Body of pancreas (tissue), 4 donors: ENCODE results near the gene APLP1. TPM values are rescaled to one million over a fixed set of nuclear protein-coding genes. Genes with fewer than 3 reads are reported as not detected.

ENCODE experiments used
- ATAC-seq: fragments of 150-250 bp; one replicate; pipeline ENCODE4 v1.9.1; 2016
- DNase-seq, 4 donors: peaks; one replicate each; pipeline ENCODE4 v3.0.0-alpha.2; 2019
- H3K27ac ChIP-seq, 4 donors: fragments of 200-600 bp; sonication (generic); 1 replicate in 3 of 4; 2 replicates in 1 of 4; pipeline versions ENCODE4 v1.5.1 to v1.6.1; 2016 to 2019; ENCODE audit warnings: mild to moderate bottlenecking in 1 of 4, mixed read lengths in 1 of 4, moderate library complexity in 1 of 4
- H3K27me3 ChIP-seq, 2 donors: fragments of 200-600 bp; sonication (generic); one replicate each; pipeline ENCODE4 v1.6.0; 2016; ENCODE audit warnings: mild to moderate bottlenecking in 1 of 2
- H3K36me3 ChIP-seq, 2 donors: fragments of 200-600 bp; sonication (generic); replicated peaks in 1 of 2; 2 replicates each; pipeline ENCODE4 v1.5.1; 2016; ENCODE audit warnings: low read depth in 2 of 2; ENCODE audit not compliant: insufficient read depth in 1 of 2
- H3K4me1 ChIP-seq: fragments of 200-600 bp; sonication (generic); one replicate; pipeline ENCODE4 v1.6.0; 2016
- H3K4me3 ChIP-seq, 2 donors: fragments of 200-600 bp; sonication (generic); 1 replicate in 1 of 2; 2 replicates in 1 of 2; pipeline ENCODE4 v1.5.1; 2016 to 2019
- H3K9me3 ChIP-seq, 3 donors: fragments of 200-600 bp; sonication (generic); 1 replicate in 2 of 3; 2 replicates in 1 of 3; pipeline ENCODE4 v1.5.1; 2016
- POLR2A ChIP-seq, 3 donors: fragments of 450-650 bp; IDR thresholded peaks; one replicate each; pipeline ENCODE4 v1.6.1; 2016; ENCODE audit warnings: antibody characterized with exemption in 3 of 3, mild to moderate bottlenecking in 2 of 3
- whole genome bisulfite sequencing, 2 donors: methylation state at CpG; one replicate each; pipeline ENCODE4 v1.1.5; 2017; 5-methylcytosine and 5-hydroxymethylcytosine counted together
- intact Hi-C: fragments of 100-400 bp; cut with DNase I; formaldehyde crosslinking; loops from one replicate; pipeline ENCODE4 v1.15.1; 2023
- total RNA-seq, 2 donors: library from RNA; depleted of rRNA; stranded (reverse); fragments of >200 nt; gene quantifications; one replicate each; pipeline ENCODE4 v1.1.0, GENCODE V29; 2016
- TF ChIP-seq, protein P1 (sequence below), 7 experiments: fragments of 450-650 bp in 4 of 7; fragments of 200-600 bp in 3 of 7; sonication (generic) in 3 of 7; IDR thresholded peaks; one replicate each; pipeline ENCODE4 v1.5.1; 2016 to 2019; ENCODE audit warnings: antibody characterized with exemption in 7 of 7

APLP1 gene
- total RNA-seq, 2 donors from 2014 or later, result 40.9 to 47.0 TPM

DNA sequence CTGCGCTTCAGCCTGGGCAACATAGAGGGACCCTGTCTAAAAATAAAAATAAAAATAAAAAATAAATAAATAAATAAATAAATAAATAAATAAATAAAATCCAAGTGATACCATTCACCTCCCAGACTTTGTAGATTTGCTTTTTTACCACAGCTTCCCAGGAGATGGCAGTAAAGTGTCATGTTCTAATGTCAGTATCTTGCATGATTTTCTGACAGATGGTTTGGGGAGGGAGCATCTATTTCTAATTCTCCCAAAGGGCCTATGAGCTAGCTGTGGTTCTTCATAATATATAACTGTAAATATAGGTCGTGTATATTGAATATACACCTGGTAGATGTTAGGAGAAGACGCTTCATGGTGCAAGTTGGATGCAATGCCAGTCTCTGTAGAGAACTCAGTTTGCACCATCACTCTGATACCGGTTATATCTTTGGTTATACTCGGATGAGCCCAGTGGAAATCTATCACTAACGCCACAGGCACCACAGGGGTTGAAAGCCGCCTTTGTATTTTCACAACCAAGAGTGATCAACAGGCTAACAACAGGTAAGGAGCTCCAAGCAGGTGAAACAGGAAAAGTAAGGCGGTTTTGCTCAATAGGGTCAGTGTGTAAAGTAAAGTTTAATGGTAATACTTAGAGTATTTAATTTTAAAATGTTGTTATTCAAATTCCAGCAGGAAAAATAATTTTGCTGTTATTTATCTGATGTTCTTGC lies 13.9 kb downstream of the APLP1 start:
- Histone ChIP-seq H3K4me3 (no peak overlapping the region), H3K36me3 (no peaks in the 10 kb centered on the region), H3K27me3 (no peaks in the 10 kb centered on the region), H3K9me3 (no peaks in the 10 kb centered on the region), H3K27ac (no peak overlapping the region), H3K4me1 (peaks cover 13% of the 10 kb centered on the region)
- TF ChIP-seq, protein P1, sequence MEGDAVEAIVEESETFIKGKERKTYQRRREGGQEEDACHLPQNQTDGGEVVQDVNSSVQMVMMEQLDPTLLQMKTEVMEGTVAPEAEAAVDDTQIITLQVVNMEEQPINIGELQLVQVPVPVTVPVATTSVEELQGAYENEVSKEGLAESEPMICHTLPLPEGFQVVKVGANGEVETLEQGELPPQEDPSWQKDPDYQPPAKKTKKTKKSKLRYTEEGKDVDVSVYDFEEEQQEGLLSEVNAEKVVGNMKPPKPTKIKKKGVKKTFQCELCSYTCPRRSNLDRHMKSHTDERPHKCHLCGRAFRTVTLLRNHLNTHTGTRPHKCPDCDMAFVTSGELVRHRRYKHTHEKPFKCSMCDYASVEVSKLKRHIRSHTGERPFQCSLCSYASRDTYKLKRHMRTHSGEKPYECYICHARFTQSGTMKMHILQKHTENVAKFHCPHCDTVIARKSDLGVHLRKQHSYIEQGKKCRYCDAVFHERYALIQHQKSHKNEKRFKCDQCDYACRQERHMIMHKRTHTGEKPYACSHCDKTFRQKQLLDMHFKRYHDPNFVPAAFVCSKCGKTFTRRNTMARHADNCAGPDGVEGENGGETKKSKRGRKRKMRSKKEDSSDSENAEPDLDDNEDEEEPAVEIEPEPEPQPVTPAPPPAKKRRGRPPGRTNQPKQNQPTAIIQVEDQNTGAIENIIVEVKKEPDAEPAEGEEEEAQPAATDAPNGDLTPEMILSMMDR (IDR thresholded peaks at IDR 0.05), result peak; percentile 50 to 77 (median 71)
- TF ChIP-seq POLR2A (IDR thresholded peaks at IDR 0.05), result no peak
- DNase-seq, result peak; percentile 47 to 78 (median 53)
- intact Hi-C loops, result no loop called here
- WGBS, 2 donors, result 15 to 23% methylated on average over 8 of the region's 8 CpGs
- ATAC-seq, result peak; percentile 41

DNA sequence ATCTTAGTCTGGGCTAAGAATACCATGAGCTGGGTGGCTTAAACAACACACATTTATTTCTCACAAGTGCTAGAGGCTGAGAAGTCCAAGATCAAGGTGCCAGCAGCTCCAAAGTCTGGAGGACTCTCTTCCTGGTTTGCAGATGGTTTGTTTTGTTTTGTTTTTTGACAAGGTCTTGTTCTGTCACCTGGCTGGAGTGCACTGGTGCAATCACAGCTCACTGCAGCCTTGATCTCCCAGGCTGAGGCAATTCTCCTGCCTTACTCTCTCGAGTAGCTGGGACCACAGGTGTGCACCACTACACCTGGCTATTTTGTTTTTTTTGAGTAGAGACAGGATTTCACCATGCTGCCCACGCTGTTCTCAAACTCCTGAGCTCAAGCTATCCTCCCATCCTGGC lies 15.5 kb downstream of the APLP1 start:
- DNase-seq, result no peak
- H3K9me3 ChIP-seq, result no peaks in the 10 kb centered on the region
- ATAC-seq, result no peak
- no peak overlapping the region for H3K4me3 ChIP-seq
- WGBS, 2 donors, result 25 to 61% methylated on average over 2 of the region's 2 CpGs
- H3K36me3 ChIP-seq, result peaks cover 0 to 2% of the 10 kb centered on the region in 2 donors
- no peaks in the 10 kb centered on the region for H3K27me3 ChIP-seq
- peaks cover 11% of the 10 kb centered on the region for H3K4me1 ChIP-seq
- TF ChIP-seq, protein P1 (IDR thresholded peaks at IDR 0.05), result no peak
- TF ChIP-seq POLR2A (IDR thresholded peaks at IDR 0.05), result no peak
- intact Hi-C loops, result no loop called here
- no peak overlapping the region for H3K27ac ChIP-seq

DNA sequence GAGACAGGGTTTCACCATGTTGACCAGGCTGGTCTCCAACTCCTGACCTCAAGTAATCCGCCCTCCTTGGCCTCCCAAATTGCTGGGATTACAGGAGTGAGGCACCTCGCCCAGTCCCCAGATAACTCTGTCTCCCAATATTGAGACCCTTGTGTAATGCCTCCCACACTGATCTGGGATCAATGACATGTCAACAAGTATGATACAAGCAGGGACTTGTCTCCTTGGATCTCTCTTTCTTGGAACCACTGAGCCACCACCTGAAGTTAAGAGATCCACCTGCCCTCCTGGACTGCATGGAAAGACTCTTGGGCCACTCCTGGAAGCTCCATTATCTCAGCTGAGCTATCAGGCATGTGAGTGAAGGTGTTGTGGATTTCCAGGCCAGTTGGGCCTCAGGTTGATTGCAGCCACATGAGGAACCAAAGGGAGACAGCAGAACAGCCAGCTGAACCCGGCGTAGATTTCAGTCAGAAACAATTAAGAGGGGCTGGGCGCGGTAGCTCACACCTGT lies 16.9 kb downstream of the APLP1 start:
- H3K27me3 ChIP-seq, result no peaks in the 10 kb centered on the region
- H3K9me3 ChIP-seq, result no peaks in the 10 kb centered on the region
- DNase-seq (no peak), ATAC-seq (no peak)
- intact Hi-C loops, result loop anchor here (5.0 kb wide), 1 partner anchor 42 kb away; no protein-coding TSS in a partner anchor
- TF ChIP-seq POLR2A (IDR thresholded peaks at IDR 0.05), result no peak
- TF ChIP-seq, protein P1 (IDR thresholded peaks at IDR 0.05), result no peak
- peaks cover 4 to 12% of the 10 kb centered on the region in 2 donors for H3K36me3 ChIP-seq
- H3K27ac ChIP-seq, result no peak overlapping the region
- H3K4me3 ChIP-seq, result no peak overlapping the region
- no peaks in the 10 kb centered on the region for H3K4me1 ChIP-seq
- WGBS, 2 donors, result 91 to 94% methylated on average over 6 of the region's 6 CpGs

DNA sequence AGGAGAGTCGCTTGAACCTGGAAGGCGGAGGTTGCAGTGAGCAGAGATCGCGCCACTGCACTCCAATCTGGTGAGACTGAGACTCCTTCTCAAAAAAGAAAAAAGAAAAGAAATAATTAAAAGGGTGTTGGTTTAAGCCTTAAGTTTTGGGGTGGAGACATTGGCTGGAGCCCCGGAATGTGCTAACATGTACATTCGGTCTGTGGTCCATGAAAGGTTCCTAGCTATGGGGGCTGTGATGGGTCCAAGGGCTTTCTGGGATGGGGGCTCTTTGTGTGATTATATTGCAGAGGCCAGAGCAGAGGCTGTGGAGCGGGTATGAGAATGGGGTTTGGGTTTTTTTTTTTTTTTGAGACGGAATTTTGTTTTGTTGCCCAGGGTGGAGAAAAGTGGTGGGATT lies 17.5 kb downstream of the APLP1 start:
- DNase-seq, result no peak
- Histone ChIP-seq H3K36me3 (peaks cover 4 to 12% of the 10 kb centered on the region in 2 donors), H3K9me3 (no peaks in the 10 kb centered on the region), H3K4me3 (no peak overlapping the region), H3K27me3 (no peaks in the 10 kb centered on the region), H3K27ac (no peak overlapping the region), H3K4me1 (no peaks in the 10 kb centered on the region)
- intact Hi-C loops, result loop anchor here (5.0 kb wide), 1 partner anchor 41 kb away; no protein-coding TSS in a partner anchor
- WGBS, 2 donors, result 94 to 95% methylated on average over 6 to 7 of the region's 8 CpGs
- TF ChIP-seq, protein P1 (IDR thresholded peaks at IDR 0.05), result no peak
- TF ChIP-seq POLR2A (IDR thresholded peaks at IDR 0.05), result no peak
- no peak for ATAC-seq
